Measurements from ENCODE around the gene NRXN3.

Gene NRXN3

DNA sequence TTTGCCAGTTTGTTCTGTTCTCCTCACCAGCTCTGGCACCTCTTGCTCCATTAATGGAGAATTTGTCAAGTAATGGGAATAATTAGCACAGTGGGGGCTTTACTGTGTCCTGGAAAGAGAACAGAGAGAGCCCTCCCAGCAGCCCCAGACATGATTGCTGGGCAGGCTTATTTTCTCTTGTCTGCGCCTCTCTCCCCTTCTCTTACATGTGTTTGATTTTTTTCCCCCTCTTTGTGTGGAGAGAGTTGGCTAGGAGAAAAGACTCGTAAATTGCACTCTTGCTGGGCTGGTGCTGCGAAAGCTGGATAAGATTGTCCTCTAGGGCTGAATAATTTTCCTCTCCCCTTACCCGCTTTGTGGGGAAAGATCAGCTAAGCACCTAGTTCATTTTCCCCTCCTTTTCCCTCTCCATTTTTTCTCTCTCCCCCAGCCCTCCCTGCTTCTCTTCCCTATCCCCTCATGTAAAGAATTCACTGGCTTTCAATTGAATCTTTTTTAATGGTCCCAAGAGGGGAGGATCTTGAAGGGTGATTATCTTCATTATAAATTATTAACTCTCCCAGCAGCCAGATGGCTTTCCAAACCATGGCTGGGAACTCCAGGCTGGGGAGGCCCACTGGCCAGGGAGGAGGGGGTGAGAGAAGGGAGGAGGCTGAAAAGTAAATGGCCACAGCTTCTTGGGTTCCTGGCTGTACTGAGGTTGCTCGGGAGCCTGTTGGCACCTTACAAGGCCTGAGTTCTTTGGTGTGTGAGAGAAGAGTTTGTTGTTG, 62.2 kb downstream of the NRXN3 start:
- DNase-seq (no peak), ATAC-seq (replicated peaks) (no peak)
- Mint-ChIP-seq H3K4me3 (no peak overlapping the region), H3K9me3 (peaks cover 0 to 2% of the 10 kb centered on the region in 2 donors), H3K27me3 (peaks cover 7 to 27% of the 10 kb centered on the region in 2 donors), H3K36me3 (ENCODE audit: insufficient read depth) (no peaks in the 10 kb centered on the region), H3K27ac (no peak overlapping the region), H3K4me1 (ENCODE audit: low read depth in 2 of 2) (no peaks in the 10 kb centered on the region)

DNA sequence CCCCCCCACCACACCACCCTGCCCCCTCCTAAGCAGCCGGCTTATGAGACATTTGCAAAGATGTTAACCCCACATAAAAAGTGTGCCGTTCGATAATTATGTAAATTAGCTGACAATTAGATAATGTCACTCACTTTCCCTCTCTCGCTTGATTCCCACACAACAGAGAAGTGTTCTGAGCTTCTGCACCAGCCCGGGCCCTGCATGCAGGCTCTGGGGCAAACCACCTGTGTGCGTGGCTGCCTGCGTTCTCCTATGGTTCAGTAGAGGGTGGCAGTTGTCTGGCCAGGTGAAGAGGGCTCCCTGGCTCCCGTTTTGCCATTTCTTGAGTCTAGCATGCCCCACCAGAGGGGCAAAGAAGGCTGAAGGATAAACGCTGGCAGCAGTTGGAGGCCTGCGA, 68.0 kb downstream of the NRXN3 start:
- Mint-ChIP-seq H3K27ac (no peak overlapping the region), H3K4me1 (ENCODE audit: low read depth in 2 of 2) (no peaks in the 10 kb centered on the region), H3K36me3 (ENCODE audit: insufficient read depth) (no peaks in the 10 kb centered on the region), H3K9me3 (no peaks in the 10 kb centered on the region), H3K4me3 (no peak overlapping the region), H3K27me3 (no peaks in the 10 kb centered on the region)
- ATAC-seq (replicated peaks) (no peak), DNase-seq (no peak)

DNA sequence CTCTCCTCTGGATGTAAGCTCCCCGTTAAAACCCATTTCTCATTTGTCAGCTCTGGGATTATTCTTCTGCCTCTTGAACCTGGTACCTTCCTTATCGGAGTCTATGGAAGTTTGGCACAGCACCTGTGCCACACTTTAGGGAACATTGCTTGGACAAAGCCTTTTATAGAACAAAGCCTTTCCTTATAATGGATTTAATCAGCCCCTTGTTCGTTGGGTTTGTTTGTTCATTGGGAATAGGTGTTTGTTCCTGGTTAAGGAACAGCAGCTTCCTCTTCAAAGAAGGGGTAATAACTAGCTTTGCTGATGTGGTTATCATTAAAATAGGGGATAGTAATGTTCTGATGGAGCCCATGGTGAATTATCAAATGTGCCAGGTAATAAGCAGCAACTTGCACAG, 70.4 kb downstream of the NRXN3 start:
- no peaks in the 10 kb centered on the region for H3K36me3 Mint-ChIP-seq (ENCODE audit: insufficient read depth)
- H3K27me3 Mint-ChIP-seq, result no peaks in the 10 kb centered on the region
- no peak for DNase-seq
- no peak overlapping the region for H3K4me3 Mint-ChIP-seq
- no peaks in the 10 kb centered on the region for H3K4me1 Mint-ChIP-seq (ENCODE audit: low read depth in 2 of 2)
- no peaks in the 10 kb centered on the region for H3K9me3 Mint-ChIP-seq
- H3K27ac Mint-ChIP-seq, result no peak overlapping the region
- no peak for ATAC-seq (replicated peaks)

GRCh38 chr14:78242086-78242485, 71.9 kb downstream of the NRXN3 start:
- no peak overlapping the region for H3K27ac Mint-ChIP-seq
- no peaks in the 10 kb centered on the region for H3K9me3 Mint-ChIP-seq
- H3K4me1 Mint-ChIP-seq (ENCODE audit: low read depth in 2 of 2), result no peaks in the 10 kb centered on the region
- H3K36me3 Mint-ChIP-seq (ENCODE audit: insufficient read depth), result no peaks in the 10 kb centered on the region
- DNase-seq (no peak), ATAC-seq (replicated peaks) (no peak)
- no peak overlapping the region for H3K4me3 Mint-ChIP-seq
- no peaks in the 10 kb centered on the region for H3K27me3 Mint-ChIP-seq

- Mint-ChIP-seq H3K4me1 (ENCODE audit: low read depth in 2 of 2) (no peaks in the 10 kb centered on the region), H3K9me3 (no peaks in the 10 kb centered on the region), H3K27me3 (no peaks in the 10 kb centered on the region), H3K36me3 (ENCODE audit: insufficient read depth) (no peaks in the 10 kb centered on the region), H3K4me3 (no peak overlapping the region), H3K27ac (no peak overlapping the region)
- DNase-seq, result no peak
- no peak for ATAC-seq (replicated peaks)
These were observed 73.0 kb downstream of the NRXN3 start for GRCh38 chr14:78243187-78243586.

DNA sequence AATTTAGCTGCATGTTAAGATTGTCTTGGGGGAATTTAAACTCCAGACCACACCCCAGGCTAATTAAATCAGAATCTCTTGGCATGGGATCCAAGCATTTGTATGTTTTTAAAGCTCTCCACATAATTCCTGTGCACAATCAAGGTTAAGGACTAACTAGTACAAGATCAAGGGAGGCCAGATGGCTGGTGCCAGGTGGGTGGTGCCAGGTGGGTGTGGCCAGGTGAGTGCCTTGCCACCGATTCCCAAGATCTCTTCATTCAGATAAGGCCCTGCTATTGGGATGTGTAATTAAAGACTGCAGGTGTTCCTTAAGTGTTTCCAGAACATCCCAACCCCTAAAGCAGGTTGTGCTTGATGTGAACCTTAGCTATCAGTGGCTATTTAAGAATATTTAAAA, 75.1 kb downstream of the NRXN3 start:
- Mint-ChIP-seq H3K27me3 (no peaks in the 10 kb centered on the region), H3K4me3 (no peak overlapping the region), H3K27ac (no peak overlapping the region), H3K9me3 (no peaks in the 10 kb centered on the region), H3K4me1 (ENCODE audit: low read depth in 2 of 2) (no peaks in the 10 kb centered on the region), H3K36me3 (ENCODE audit: insufficient read depth) (no peaks in the 10 kb centered on the region)
- DNase-seq (no peak), ATAC-seq (replicated peaks) (no peak)

DNA sequence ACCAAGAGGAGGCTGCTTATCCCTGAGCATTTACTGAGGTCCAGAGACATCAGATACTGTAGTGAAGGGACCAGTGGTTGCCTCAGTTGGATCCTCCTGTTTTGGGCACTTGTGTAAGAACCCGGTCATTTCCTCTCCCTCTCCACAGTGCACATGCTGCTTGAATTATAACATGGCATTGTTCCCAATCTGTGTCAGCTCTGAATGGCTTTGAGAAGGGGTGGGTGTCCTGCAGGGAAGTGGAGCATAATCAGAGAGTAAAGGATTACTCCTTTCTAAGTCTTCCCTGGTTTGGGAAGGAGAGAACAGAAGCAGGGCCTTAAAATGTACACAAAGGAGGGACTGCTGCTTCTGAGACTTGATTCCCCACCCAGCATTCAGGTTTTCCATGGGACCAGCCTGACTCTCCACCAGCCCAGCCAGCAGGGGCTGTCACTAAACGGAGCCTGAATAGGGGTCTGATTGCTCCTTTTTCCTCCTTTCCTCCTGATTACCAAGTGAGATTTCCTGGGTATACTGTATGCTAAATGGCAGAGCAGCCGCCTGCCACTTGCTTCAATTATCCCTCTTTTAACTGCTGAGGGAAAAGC, 78.4 kb downstream of the NRXN3 start:
- ATAC-seq (replicated peaks) (no peak), DNase-seq (no peak)
- Mint-ChIP-seq H3K9me3 (no peaks in the 10 kb centered on the region), H3K4me3 (no peak overlapping the region), H3K27ac (no peak overlapping the region), H3K36me3 (ENCODE audit: insufficient read depth) (no peaks in the 10 kb centered on the region), H3K27me3 (no peaks in the 10 kb centered on the region), H3K4me1 (ENCODE audit: low read depth in 2 of 2) (no peaks in the 10 kb centered on the region)

DNA sequence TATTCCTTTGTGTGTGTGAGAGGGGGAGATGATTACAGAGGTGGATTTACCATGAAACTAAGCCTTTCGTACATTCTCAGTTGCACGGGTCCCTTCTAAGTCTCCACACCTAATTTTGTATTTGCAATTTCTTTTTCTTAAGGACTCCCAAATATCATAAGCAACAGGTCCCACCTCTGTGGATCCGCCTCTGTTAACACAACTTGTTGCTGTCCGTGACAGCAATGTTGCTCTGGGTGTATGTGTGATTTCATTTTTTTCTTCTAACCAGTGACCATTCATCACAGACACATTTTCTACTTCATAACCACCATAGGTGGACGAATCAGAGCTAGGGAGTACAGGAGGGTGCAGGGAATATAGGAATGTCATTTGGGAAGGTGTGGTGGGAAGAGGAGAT, 81.1 kb downstream of the NRXN3 start:
- ATAC-seq (replicated peaks) (no peak), DNase-seq (no peak)
- Mint-ChIP-seq H3K27ac (no peak overlapping the region), H3K9me3 (no peaks in the 10 kb centered on the region), H3K4me3 (no peak overlapping the region), H3K36me3 (ENCODE audit: insufficient read depth) (no peaks in the 10 kb centered on the region), H3K27me3 (no peaks in the 10 kb centered on the region), H3K4me1 (ENCODE audit: low read depth in 2 of 2) (no peaks in the 10 kb centered on the region)

DNA sequence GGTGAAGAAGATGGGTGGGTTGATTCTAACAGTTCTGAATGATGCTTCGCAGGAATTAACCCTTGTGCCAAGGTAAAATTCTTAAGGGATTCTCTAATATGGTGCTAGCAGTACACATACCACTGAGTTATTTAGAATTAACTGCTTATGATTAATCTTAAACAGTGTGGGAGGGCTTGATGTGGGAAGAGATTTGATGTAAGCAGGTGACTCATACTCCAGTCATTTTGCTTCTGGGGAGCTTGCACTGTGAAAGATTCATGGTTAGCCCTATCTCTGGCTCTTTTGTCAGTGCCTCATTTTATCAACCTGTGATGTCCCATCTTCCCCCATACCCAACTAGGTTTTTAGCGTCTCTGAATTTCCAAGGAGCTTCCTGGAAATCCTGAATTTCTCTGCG, 83.8 kb downstream of the NRXN3 start:
- H3K27me3 Mint-ChIP-seq, result no peaks in the 10 kb centered on the region
- no peak overlapping the region for H3K27ac Mint-ChIP-seq
- no peaks in the 10 kb centered on the region for H3K36me3 Mint-ChIP-seq (ENCODE audit: insufficient read depth)
- H3K4me1 Mint-ChIP-seq (ENCODE audit: low read depth in 2 of 2), result no peaks in the 10 kb centered on the region
- ATAC-seq (replicated peaks), result no peak
- no peak for DNase-seq
- peaks cover 6 to 9% of the 10 kb centered on the region in 2 donors for H3K9me3 Mint-ChIP-seq
- H3K4me3 Mint-ChIP-seq, result no peak overlapping the region

- Mint-ChIP-seq H3K27me3 (no peaks in the 10 kb centered on the region), H3K4me3 (no peak overlapping the region), H3K36me3 (ENCODE audit: insufficient read depth) (no peaks in the 10 kb centered on the region), H3K4me1 (ENCODE audit: low read depth in 2 of 2) (no peaks in the 10 kb centered on the region), H3K9me3 (peaks cover 6 to 9% of the 10 kb centered on the region in 2 donors), H3K27ac (no peak overlapping the region)
- ATAC-seq (replicated peaks) (no peak), DNase-seq (no peak)
These were observed 84.8 kb downstream of the NRXN3 start for GRCh38 chr14:78254911-78255461.

GRCh38 chr14:78259831-78260230, 89.7 kb downstream of the NRXN3 start:
- ATAC-seq (replicated peaks), result no peak
- no peaks in the 10 kb centered on the region for H3K36me3 Mint-ChIP-seq (ENCODE audit: insufficient read depth)
- peaks cover 9 to 11% of the 10 kb centered on the region in 2 donors for H3K9me3 Mint-ChIP-seq
- no peaks in the 10 kb centered on the region for H3K4me1 Mint-ChIP-seq (ENCODE audit: low read depth in 2 of 2)
- no peak for DNase-seq
- H3K27ac Mint-ChIP-seq, result no peak overlapping the region
- H3K27me3 Mint-ChIP-seq, result no peaks in the 10 kb centered on the region
- no peak overlapping the region for H3K4me3 Mint-ChIP-seq

DNA sequence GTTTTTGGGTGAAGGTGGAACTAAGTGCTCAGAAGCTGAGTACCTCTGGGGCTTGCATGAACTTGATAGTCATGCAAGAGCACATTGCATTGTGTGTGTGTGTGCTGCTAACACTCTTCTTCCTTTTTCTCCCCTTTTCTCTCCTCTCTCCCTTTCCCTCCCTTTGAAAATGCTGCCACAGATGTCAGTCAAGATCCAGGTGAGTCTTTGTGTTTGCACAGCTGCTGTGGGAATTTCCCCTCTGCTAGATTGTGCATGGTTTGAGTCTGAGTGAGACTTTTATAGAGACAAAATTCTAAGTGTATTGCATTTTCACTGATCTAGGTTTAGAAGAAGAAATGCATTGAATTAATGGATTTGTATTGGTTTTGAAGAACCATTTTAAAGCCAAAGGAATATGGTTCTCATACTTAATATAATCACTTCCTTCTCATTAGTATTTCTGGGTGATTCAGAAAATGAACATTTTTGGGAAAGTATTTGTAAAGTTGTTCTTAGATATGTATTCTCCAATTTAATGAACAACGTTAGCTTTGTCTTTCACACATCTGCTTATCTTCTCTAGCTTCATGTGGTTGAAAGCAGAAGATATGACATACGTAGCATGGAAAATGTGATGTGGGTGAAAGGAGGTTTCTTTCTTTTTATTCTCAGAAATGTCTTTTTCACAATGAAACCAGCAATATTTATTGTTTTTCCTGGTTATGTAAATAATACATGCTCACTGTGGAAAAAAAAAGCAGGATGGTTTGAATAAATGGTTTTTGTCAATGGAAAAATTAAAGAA, 108.5 kb downstream of the NRXN3 start:
- H3K36me3 Mint-ChIP-seq (ENCODE audit: insufficient read depth), result no peaks in the 10 kb centered on the region
- H3K9me3 Mint-ChIP-seq, result peaks cover 0 to 4% of the 10 kb centered on the region in 2 donors
- H3K27ac Mint-ChIP-seq, result no peak overlapping the region
- no peak for DNase-seq
- ATAC-seq (replicated peaks), result no peak
- H3K4me3 Mint-ChIP-seq, result no peak overlapping the region
- no peaks in the 10 kb centered on the region for H3K4me1 Mint-ChIP-seq (ENCODE audit: low read depth in 2 of 2)
- peaks cover 0 to 11% of the 10 kb centered on the region in 2 donors for H3K27me3 Mint-ChIP-seq

- Mint-ChIP-seq H3K27ac (no peak overlapping the region), H3K4me3 (no peak overlapping the region), H3K4me1 (ENCODE audit: low read depth in 2 of 2) (no peaks in the 10 kb centered on the region), H3K9me3 (no peaks in the 10 kb centered on the region), H3K27me3 (peaks cover 0 to 13% of the 10 kb centered on the region in 2 donors), H3K36me3 (ENCODE audit: insufficient read depth) (no peaks in the 10 kb centered on the region)
- no peak for DNase-seq
- ATAC-seq (replicated peaks), result no peak
These were observed 112.3 kb downstream of the NRXN3 start for GRCh38 chr14:78282437-78282836.

Measured in effector memory CD8-positive, alpha-beta T cell (primary cell).